CD4-positive, CD25-positive, alpha-beta regulatory T cell (primary cell): ENCODE results near the gene ARID1B. TPM values are rescaled to one million over a fixed set of nuclear protein-coding genes. Genes with fewer than 3 reads are reported as not detected.
A peak's percentile ranks its signal among the peaks of the same experiment; 100 is the strongest.

Source experiments
- ATAC-seq, 2 donors: fragments of 150-1000 bp; cut with Tn5 transposase; one replicate each; pipeline ENCODE4 v1.10.0; 2021; ENCODE audit warnings: low read depth in 2 of 2, moderate number of reproducible peaks in 2 of 2, moderate library complexity in 1 of 2
- DNase-seq, 3 donors: peaks; one replicate each; pipeline versions ENCODE4 v3.0.0 to v3.0.0-alpha.2; 2012 to 2022; ENCODE audit warnings: mixed read lengths in 1 of 3
- H3K27ac ChIP-seq: one replicate; pipeline ENCODE4 v1.7.0; 2013; ENCODE audit warnings: mild to moderate bottlenecking, low read length; ENCODE audit not compliant: insufficient read depth, poor library complexity, severe bottlenecking
- H3K27me3 ChIP-seq: one replicate; pipeline ENCODE4 v1.7.0; 2013; ENCODE audit warnings: low read length; ENCODE audit not compliant: control insufficient read depth, insufficient read depth
- H3K36me3 ChIP-seq: one replicate; pipeline ENCODE4 v1.7.0; 2013; ENCODE audit warnings: mild to moderate bottlenecking, low read length, moderate library complexity; ENCODE audit not compliant: control insufficient read depth, insufficient read depth
- H3K4me1 ChIP-seq: 2 replicates; pipeline ENCODE4 v1.7.0; 2013; ENCODE audit warnings: mild to moderate bottlenecking, low read length; ENCODE audit not compliant: insufficient read depth, control insufficient read depth, poor library complexity, severe bottlenecking
- H3K4me3 ChIP-seq: one replicate; pipeline ENCODE4 v1.7.0; 2013; ENCODE audit warnings: low read depth, mild to moderate bottlenecking, low read length, moderate library complexity
- H3K9me3 ChIP-seq, 2 experiments: 1 replicate in 1 of 2; 2 replicates in 1 of 2; pipeline ENCODE4 v1.7.0; 2013; ENCODE audit warnings: low read length in 2 of 2, mild to moderate bottlenecking in 1 of 2, moderate library complexity in 1 of 2; ENCODE audit not compliant: control insufficient read depth in 2 of 2
- H3K27ac Mint-ChIP-seq, 3 donors: one replicate each; pipeline ENCODE4 v1.8.0; 2020 to 2022; ENCODE audit warnings: mild to moderate bottlenecking in 3 of 3, mixed read lengths in 3 of 3, moderate library complexity in 2 of 3
- H3K27me3 Mint-ChIP-seq: one replicate; pipeline ENCODE4 v1.8.0; 2022; ENCODE audit warnings: mild to moderate bottlenecking, mixed read lengths
- H3K36me3 Mint-ChIP-seq: one replicate; pipeline ENCODE4 v1.8.0; 2020; ENCODE audit warnings: mixed read lengths
- H3K4me1 Mint-ChIP-seq, 4 donors: one replicate each; pipeline ENCODE4 v1.8.0; 2020 to 2022; ENCODE audit warnings: mixed read lengths in 4 of 4, mild to moderate bottlenecking in 1 of 4
- H3K4me3 Mint-ChIP-seq, 4 donors: one replicate each; pipeline ENCODE4 v1.8.0; 2020 to 2022; ENCODE audit warnings: mild to moderate bottlenecking in 4 of 4, mixed read lengths in 4 of 4, moderate library complexity in 3 of 4
- H3K9me3 Mint-ChIP-seq, 7 donors: one replicate each; pipeline ENCODE4 v1.8.0; 2020 to 2022; ENCODE audit warnings: mixed read lengths in 7 of 7, mild to moderate bottlenecking in 3 of 7, moderate library complexity in 2 of 7
- polyA plus RNA-seq, 4 donors: library from polyadenylated mRNA; unstranded; fragments of 300-500 nt; fragmentation: Illumina TruSeq; gene quantifications; one replicate each; pipeline ENCODE4 v1.2.3, GENCODE V29; 2021
- total RNA-seq: library from RNA; stranded (reverse); gene quantifications from one replicate; pipeline ENCODE4 v1.2.3, GENCODE V29; 2022

ARID1B gene
- total and polyA plus RNA-seq, 5 donors from 2014 or later = 9.8 to 186 (median 12.4) TPM

DNA sequence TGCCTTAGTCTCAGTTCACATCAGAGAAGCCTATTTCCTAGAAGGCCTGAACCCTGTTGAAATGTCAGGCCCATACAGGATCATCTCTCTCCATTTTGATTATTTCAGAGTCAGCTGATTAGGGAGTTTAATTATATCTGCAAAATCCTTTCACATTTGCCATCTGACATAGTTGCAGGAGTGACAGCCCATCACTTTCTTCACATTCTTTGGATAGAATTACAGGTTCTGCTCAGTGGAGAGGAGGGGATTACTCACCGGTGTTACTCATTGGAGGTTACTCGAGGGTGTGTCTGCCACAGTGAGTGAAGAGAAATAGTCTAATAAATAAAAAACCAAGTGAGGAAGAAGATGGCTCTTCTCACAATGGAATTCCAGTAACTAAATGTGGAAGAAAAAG lies 329.3 kb downstream of the ARID1B start:
- Mint-ChIP-seq H3K4me1 (peaks cover 37 to 58% (median 54%) of the 10 kb centered on the region in 4 donors), H3K36me3 (peaks cover 30% of the 10 kb centered on the region), H3K27me3 (no peaks in the 10 kb centered on the region), H3K4me3 (no peak overlapping the region), H3K9me3 (no peaks in the 10 kb centered on the region), H3K27ac (peak overlapping the region in 2 of 3 donors; percentile 14 to 52)
- Histone ChIP-seq H3K36me3 (peaks cover 5% of the 10 kb centered on the region), H3K4me1 (peaks cover 10% of the 10 kb centered on the region), H3K4me3 (no peak overlapping the region), H3K27me3 (no peaks in the 10 kb centered on the region), H3K9me3 (no peaks in the 10 kb centered on the region), H3K27ac (no peak overlapping the region)
- DNase-seq = no peak
- no peak for ATAC-seq

DNA sequence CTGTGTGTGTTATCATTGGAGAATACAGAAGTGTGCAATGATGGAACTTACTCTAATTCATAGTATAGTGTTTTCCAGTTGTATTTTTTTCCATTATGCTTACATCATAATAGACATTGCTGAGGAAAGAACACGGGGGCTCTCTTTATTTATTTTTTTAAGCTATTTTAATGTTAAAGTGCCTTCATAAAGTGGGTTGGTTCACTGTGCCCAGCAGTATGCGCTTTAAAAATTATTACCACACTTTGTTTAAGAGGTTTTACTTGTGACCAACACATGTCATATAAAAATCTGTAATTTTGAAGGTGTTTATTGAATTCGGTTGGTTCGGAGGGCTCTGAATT lies 330.4 kb downstream of the ARID1B start:
- Mint-ChIP-seq H3K27me3 (no peaks in the 10 kb centered on the region), H3K27ac (no peak overlapping the region), H3K36me3 (peaks cover 36% of the 10 kb centered on the region), H3K4me3 (no peak overlapping the region), H3K9me3 (no peaks in the 10 kb centered on the region), H3K4me1 (peaks cover 42 to 47% (median 45%) of the 10 kb centered on the region in 4 donors)
- ATAC-seq (no peak), DNase-seq (no peak)
- Histone ChIP-seq H3K27me3 (no peaks in the 10 kb centered on the region), H3K4me1 (peaks cover 6% of the 10 kb centered on the region), H3K9me3 (no peaks in the 10 kb centered on the region), H3K4me3 (no peak overlapping the region), H3K36me3 (peaks cover 10% of the 10 kb centered on the region), H3K27ac (peak overlapping the region; percentile 36)

DNA sequence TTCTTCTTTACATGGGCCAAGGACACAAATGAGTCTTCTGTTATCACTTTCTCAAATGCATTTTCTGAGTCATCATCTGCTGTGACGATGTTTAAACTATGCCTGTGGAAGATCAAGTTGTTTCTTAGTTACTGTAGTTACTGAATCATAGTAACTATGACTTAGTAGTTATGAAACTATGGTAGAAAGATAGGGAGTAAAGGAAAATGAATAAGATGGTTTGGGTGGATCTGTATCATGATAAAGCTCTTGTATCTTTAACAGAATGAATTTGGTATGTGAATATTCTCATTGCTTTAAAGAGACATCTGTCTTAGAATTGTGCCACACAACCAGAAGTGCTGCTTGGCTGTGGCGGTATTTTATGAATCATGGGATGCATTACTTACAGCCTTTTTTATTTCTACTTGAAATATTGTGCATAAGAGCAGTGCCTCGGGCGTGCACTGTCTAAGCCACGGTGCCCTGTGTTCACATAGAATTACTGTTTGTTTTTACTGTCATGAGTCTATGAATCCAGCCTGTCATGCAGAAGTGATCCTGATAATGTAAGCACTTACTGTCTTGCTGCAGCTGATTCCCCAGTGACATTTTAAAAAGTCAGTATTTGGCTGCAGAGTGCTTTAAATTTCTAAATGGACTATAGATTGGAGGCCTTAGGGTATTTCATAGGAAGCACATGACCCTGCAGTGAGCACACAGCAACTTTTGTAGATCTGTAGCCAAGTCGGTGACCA lies 330.9 kb downstream of the ARID1B start:
- H3K27me3 Mint-ChIP-seq = no peaks in the 10 kb centered on the region
- Histone ChIP-seq H3K27me3 (no peaks in the 10 kb centered on the region), H3K36me3 (peaks cover 12% of the 10 kb centered on the region), H3K27ac (peak overlapping the region; percentile 6), H3K9me3 (no peaks in the 10 kb centered on the region), H3K4me1 (peaks cover 6% of the 10 kb centered on the region), H3K4me3 (no peak overlapping the region)
- no peaks in the 10 kb centered on the region for H3K9me3 Mint-ChIP-seq
- H3K27ac Mint-ChIP-seq = peak overlapping the region in 2 of 3 donors; percentile 18 to 48
- H3K36me3 Mint-ChIP-seq = peaks cover 34% of the 10 kb centered on the region
- DNase-seq = peak in 2 of 3 donors; percentile 4 to 49
- peaks cover 39 to 43% (median 41%) of the 10 kb centered on the region in 4 donors for H3K4me1 Mint-ChIP-seq
- ATAC-seq = peak; percentile 47 to 77
- peak overlapping the region in 2 of 4 donors; percentile 0 to 4 for H3K4me3 Mint-ChIP-seq

DNA sequence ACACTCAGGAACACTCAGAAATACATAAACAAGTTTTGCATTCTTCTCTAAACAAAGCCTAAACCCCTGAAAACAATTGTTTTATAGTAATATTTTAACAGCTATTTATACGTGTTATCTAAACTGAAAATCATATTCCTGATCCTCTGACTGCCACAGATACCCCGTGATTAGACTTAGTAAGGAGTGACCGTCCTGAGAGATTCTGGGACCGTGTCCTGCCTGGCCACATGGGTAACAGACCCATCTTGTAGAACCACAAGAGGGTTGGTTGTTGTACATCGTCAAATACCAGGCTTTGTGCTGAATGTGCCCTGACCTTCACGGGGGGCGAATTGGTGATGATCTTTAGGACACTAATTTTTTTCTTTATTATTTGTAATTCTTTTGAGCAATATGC lies 331.7 kb downstream of the ARID1B start:
- ATAC-seq (no peak), DNase-seq (no peak)
- Mint-ChIP-seq H3K9me3 (peaks cover 0 to 2% (median 0%) of the 10 kb centered on the region in 7 donors), H3K27me3 (no peaks in the 10 kb centered on the region), H3K4me1 (peaks cover 36 to 43% (median 40%) of the 10 kb centered on the region in 4 donors), H3K4me3 (no peak overlapping the region), H3K27ac (no peak overlapping the region), H3K36me3 (peaks cover 39% of the 10 kb centered on the region)
- Histone ChIP-seq H3K4me3 (no peak overlapping the region), H3K4me1 (peaks cover 6% of the 10 kb centered on the region), H3K36me3 (peaks cover 20% of the 10 kb centered on the region), H3K9me3 (no peaks in the 10 kb centered on the region), H3K27ac (no peak overlapping the region), H3K27me3 (no peaks in the 10 kb centered on the region)

DNA sequence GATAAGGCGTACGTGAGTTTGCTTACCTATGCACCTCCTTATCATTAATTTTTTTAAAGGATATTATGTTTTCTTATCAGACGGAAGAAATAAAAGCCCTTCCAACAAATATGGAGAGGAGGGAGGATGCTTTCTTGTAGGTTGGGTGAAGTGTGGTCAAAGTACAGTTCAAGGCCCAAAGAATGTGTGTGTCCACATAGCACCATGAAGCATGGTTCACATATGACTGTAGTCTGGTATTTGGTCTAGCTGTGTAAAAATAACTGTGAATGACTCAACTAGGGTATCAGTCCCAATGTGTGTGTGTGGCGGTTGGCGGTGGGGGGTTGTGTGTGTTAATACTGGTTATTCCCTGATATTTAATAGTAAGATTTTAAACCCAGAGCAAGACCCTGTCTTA lies 333.4 kb downstream of the ARID1B start:
- Mint-ChIP-seq H3K27me3 (no peaks in the 10 kb centered on the region), H3K4me1 (peaks cover 24 to 30% (median 28%) of the 10 kb centered on the region in 4 donors), H3K27ac (no peak overlapping the region), H3K36me3 (peaks cover 39% of the 10 kb centered on the region), H3K4me3 (no peak overlapping the region), H3K9me3 (peaks cover 0 to 2% (median 0%) of the 10 kb centered on the region in 7 donors)
- H3K9me3 ChIP-seq = no peaks in the 10 kb centered on the region
- peaks cover 25% of the 10 kb centered on the region for H3K36me3 ChIP-seq
- H3K27ac ChIP-seq = no peak overlapping the region
- no peak overlapping the region for H3K4me3 ChIP-seq
- ATAC-seq = no peak
- peaks cover 6% of the 10 kb centered on the region for H3K4me1 ChIP-seq
- no peak for DNase-seq
- H3K27me3 ChIP-seq = no peaks in the 10 kb centered on the region

DNA sequence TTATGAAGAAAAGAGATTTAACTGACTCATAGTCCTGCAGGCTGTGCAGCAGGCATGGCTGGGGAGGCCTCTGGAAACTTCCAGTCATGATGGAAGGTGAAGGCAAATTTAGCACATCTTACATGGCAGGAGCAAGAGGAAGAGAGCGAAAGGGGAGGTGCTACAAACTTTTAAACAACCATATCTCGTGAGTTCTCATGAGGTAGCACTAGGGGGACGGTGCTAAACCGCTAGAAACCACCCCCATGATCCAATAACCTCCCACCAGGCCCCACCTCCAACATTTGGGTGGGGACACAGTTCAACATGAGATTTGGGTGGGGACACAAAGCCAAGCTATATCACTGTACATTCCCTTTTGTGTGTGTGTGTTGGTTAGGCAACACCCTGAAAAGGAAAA lies 336.2 kb downstream of the ARID1B start:
- Histone ChIP-seq H3K4me3 (no peak overlapping the region), H3K27ac (no peak overlapping the region), H3K27me3 (no peaks in the 10 kb centered on the region), H3K9me3 (no peaks in the 10 kb centered on the region), H3K4me1 (no peaks in the 10 kb centered on the region), H3K36me3 (peaks cover 27% of the 10 kb centered on the region)
- DNase-seq (no peak), ATAC-seq (no peak)
- Mint-ChIP-seq H3K27ac (no peak overlapping the region), H3K9me3 (peaks cover 0 to 2% (median 0%) of the 10 kb centered on the region in 7 donors), H3K4me3 (no peak overlapping the region), H3K27me3 (no peaks in the 10 kb centered on the region), H3K36me3 (peaks cover 37% of the 10 kb centered on the region), H3K4me1 (peaks cover 3 to 18% (median 11%) of the 10 kb centered on the region in 4 donors)

DNA sequence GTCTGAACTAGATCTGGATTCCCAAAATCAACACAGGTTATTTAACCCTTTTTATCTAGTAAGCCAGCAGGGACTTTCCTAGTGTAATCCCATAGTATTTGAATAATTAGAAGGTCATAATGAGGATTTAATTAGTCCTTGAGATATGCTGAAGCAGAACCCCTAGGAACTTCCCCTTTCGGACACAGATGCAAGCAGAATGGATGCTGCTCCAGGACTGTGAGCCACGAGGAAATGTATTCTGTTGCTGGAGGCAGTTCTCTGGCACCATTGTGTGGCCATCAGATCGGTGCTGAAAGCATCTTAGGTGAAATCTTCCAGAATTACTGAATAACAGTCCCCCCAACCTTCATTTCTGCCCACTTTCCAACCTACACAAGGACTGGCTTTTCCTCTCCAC lies 339.2 kb downstream of the ARID1B start:
- Mint-ChIP-seq H3K27me3 (no peaks in the 10 kb centered on the region), H3K4me1 (peaks cover under 1 to 26% (median 15%) of the 10 kb centered on the region in 4 donors), H3K36me3 (peaks cover 34% of the 10 kb centered on the region), H3K4me3 (no peak overlapping the region), H3K27ac (no peak overlapping the region), H3K9me3 (peaks cover 0 to 2% (median 0%) of the 10 kb centered on the region in 7 donors)
- no peaks in the 10 kb centered on the region for H3K9me3 ChIP-seq
- H3K27ac ChIP-seq = no peak overlapping the region
- H3K4me3 ChIP-seq = no peak overlapping the region
- no peak for DNase-seq
- H3K27me3 ChIP-seq = no peaks in the 10 kb centered on the region
- ATAC-seq = no peak
- H3K4me1 ChIP-seq = no peaks in the 10 kb centered on the region
- H3K36me3 ChIP-seq = peaks cover 24% of the 10 kb centered on the region
